ENCODE results near the gene SERPINA3. TPM values are rescaled to one million over a fixed set of nuclear protein-coding genes. Genes with fewer than 3 reads are reported as not detected.

The SERPINA3 gene
- total RNA-seq, 5 donors from 2014 or later (not counting 1 experiment from before 2014, with no cell fraction given), result 4.0 to 6.1 (median 4.4) TPM; not detected in 2

- no peaks in the 10 kb centered on the region for H3K4me1 Mint-ChIP-seq
- H3K36me3 ChIP-seq (ENCODE audit: control insufficient read depth in 2 of 2, extremely low read depth in 1 of 2, insufficient read depth in 1 of 2, low read length in 1 of 2), result no peaks in the 10 kb centered on the region
- CTCF ChIA-PET, result no interaction called here
- H3K27me3 ChIP-seq (replicated peaks in 1 of 2; ENCODE audit: control insufficient read depth in 2 of 2, extremely low read depth in 1 of 2, insufficient read depth in 2 of 2, low read length in 1 of 2), result peaks cover 0 to 19% of the 10 kb centered on the region in 2 experiments
- no peak overlapping the region for H3K27ac ChIP-seq (ENCODE audit: low read length)
- 85% methylated on average over 7 of the region's 9 CpGs for WGBS (ENCODE audit: insufficient coverage)
- no peak overlapping the region for H3K4me3 ChIP-seq (ENCODE audit: control insufficient read depth in 1 of 2, extremely low read depth in 1 of 2, low read length in 1 of 2)
- peaks cover 9 to 10% of the 10 kb centered on the region in 2 donors for H3K27me3 Mint-ChIP-seq
- no peaks in the 10 kb centered on the region for H3K9me3 Mint-ChIP-seq
- no peak overlapping the region for H3K4me3 Mint-ChIP-seq
- no peaks in the 10 kb centered on the region for H3K36me3 Mint-ChIP-seq
- ATAC-seq (replicated peaks in 1 of 4) (no peak), DNase-seq (no peak)
- POLR2A ChIA-PET, result no interaction called here
- H3K27ac Mint-ChIP-seq, result no peak overlapping the region
- H3K9me3 ChIP-seq, result no peaks in the 10 kb centered on the region
- no peaks in the 10 kb centered on the region for H3K4me1 ChIP-seq (ENCODE audit: control insufficient read depth in 1 of 2, extremely low read depth in 1 of 2, insufficient read depth in 2 of 2, low read length in 2 of 2)
Measured at GRCh38 chr14:94570440-94570839, 41.8 kb upstream of the SERPINA3 start.

GRCh38 chr14:94571395-94571794 lies 40.8 kb upstream of the SERPINA3 start:
- Mint-ChIP-seq H3K4me1 (no peaks in the 10 kb centered on the region), H3K4me3 (no peak overlapping the region), H3K36me3 (no peaks in the 10 kb centered on the region), H3K27ac (no peak overlapping the region), H3K27me3 (peaks cover 9 to 10% of the 10 kb centered on the region in 2 donors), H3K9me3 (no peaks in the 10 kb centered on the region)
- peaks cover 0 to 21% of the 10 kb centered on the region in 2 experiments for H3K27me3 ChIP-seq (replicated peaks in 1 of 2; ENCODE audit: control insufficient read depth in 2 of 2, extremely low read depth in 1 of 2, insufficient read depth in 2 of 2, low read length in 1 of 2)
- H3K4me3 ChIP-seq (ENCODE audit: control insufficient read depth in 1 of 2, extremely low read depth in 1 of 2, low read length in 1 of 2), result no peak overlapping the region
- H3K36me3 ChIP-seq (ENCODE audit: control insufficient read depth in 2 of 2, extremely low read depth in 1 of 2, insufficient read depth in 1 of 2, low read length in 1 of 2), result no peaks in the 10 kb centered on the region
- ChIA-PET CTCF (no interaction called here), POLR2A (interaction anchor here in 1 of 2 donors (0.6 kb wide), 1 partner anchor 64 kb away, joined by 3 read pairs; no protein-coding TSS in a partner anchor)
- no peaks in the 10 kb centered on the region for H3K9me3 ChIP-seq
- ATAC-seq (replicated peaks in 1 of 4) (no peak), DNase-seq (no peak)
- no peaks in the 10 kb centered on the region for H3K4me1 ChIP-seq (ENCODE audit: control insufficient read depth in 1 of 2, extremely low read depth in 1 of 2, insufficient read depth in 2 of 2, low read length in 2 of 2)
- WGBS (ENCODE audit: insufficient coverage), result 64% methylated on average over 6 of the region's 7 CpGs
- H3K27ac ChIP-seq (ENCODE audit: low read length), result no peak overlapping the region

GRCh38 chr14:94571950-94572349 lies 40.2 kb upstream of the SERPINA3 start:
- Histone ChIP-seq H3K4me1 (ENCODE audit: control insufficient read depth in 1 of 2, extremely low read depth in 1 of 2, insufficient read depth in 2 of 2, low read length in 2 of 2) (no peaks in the 10 kb centered on the region), H3K36me3 (ENCODE audit: control insufficient read depth in 2 of 2, extremely low read depth in 1 of 2, insufficient read depth in 1 of 2, low read length in 1 of 2) (no peaks in the 10 kb centered on the region), H3K27me3 (replicated peaks in 1 of 2; ENCODE audit: control insufficient read depth in 2 of 2, extremely low read depth in 1 of 2, insufficient read depth in 2 of 2, low read length in 1 of 2) (peaks cover 0 to 24% of the 10 kb centered on the region in 2 experiments), H3K27ac (ENCODE audit: low read length) (no peak overlapping the region), H3K9me3 (no peaks in the 10 kb centered on the region), H3K4me3 (ENCODE audit: control insufficient read depth in 1 of 2, extremely low read depth in 1 of 2, low read length in 1 of 2) (no peak overlapping the region)
- Mint-ChIP-seq H3K4me3 (no peak overlapping the region), H3K4me1 (no peaks in the 10 kb centered on the region), H3K36me3 (no peaks in the 10 kb centered on the region), H3K27ac (no peak overlapping the region), H3K27me3 (peaks cover 9 to 10% of the 10 kb centered on the region in 2 donors), H3K9me3 (no peaks in the 10 kb centered on the region)
- 54% methylated on average over 1 of the region's 6 CpGs for WGBS (ENCODE audit: insufficient coverage)
- ChIA-PET CTCF (no interaction called here), POLR2A (interaction anchor here in 1 of 2 donors (0.6 kb wide), 1 partner anchor 63 kb away, joined by 3 read pairs; no protein-coding TSS in a partner anchor)
- DNase-seq, result no peak
- ATAC-seq (replicated peaks in 1 of 4), result no peak

GRCh38 chr14:94572637-94573303 lies 39.4 kb upstream of the SERPINA3 start:
- H3K4me3 ChIP-seq (ENCODE audit: control insufficient read depth in 1 of 2, extremely low read depth in 1 of 2, low read length in 1 of 2), result no peak overlapping the region
- H3K4me1 ChIP-seq (ENCODE audit: control insufficient read depth in 1 of 2, extremely low read depth in 1 of 2, insufficient read depth in 2 of 2, low read length in 2 of 2), result no peaks in the 10 kb centered on the region
- H3K4me1 Mint-ChIP-seq, result no peaks in the 10 kb centered on the region
- WGBS (ENCODE audit: insufficient coverage), result 73% methylated on average over 5 of the region's 7 CpGs
- ATAC-seq (replicated peaks in 1 of 4) (no peak), DNase-seq (no peak)
- H3K27me3 ChIP-seq (replicated peaks in 1 of 2; ENCODE audit: control insufficient read depth in 2 of 2, extremely low read depth in 1 of 2, insufficient read depth in 2 of 2, low read length in 1 of 2), result peaks cover 0 to 25% of the 10 kb centered on the region in 2 experiments
- no peak overlapping the region for H3K27ac Mint-ChIP-seq
- no peaks in the 10 kb centered on the region for H3K9me3 Mint-ChIP-seq
- ChIA-PET CTCF (no interaction called here), POLR2A (no interaction called here)
- H3K36me3 ChIP-seq (ENCODE audit: control insufficient read depth in 2 of 2, extremely low read depth in 1 of 2, insufficient read depth in 1 of 2, low read length in 1 of 2), result no peaks in the 10 kb centered on the region
- no peak overlapping the region for H3K4me3 Mint-ChIP-seq
- peaks cover 9 to 10% of the 10 kb centered on the region in 2 donors for H3K27me3 Mint-ChIP-seq
- no peaks in the 10 kb centered on the region for H3K36me3 Mint-ChIP-seq
- H3K9me3 ChIP-seq, result no peaks in the 10 kb centered on the region
- no peak overlapping the region for H3K27ac ChIP-seq (ENCODE audit: low read length)

- Histone ChIP-seq H3K27me3 (replicated peaks in 1 of 2; ENCODE audit: control insufficient read depth in 2 of 2, extremely low read depth in 1 of 2, insufficient read depth in 2 of 2, low read length in 1 of 2) (peaks cover 0 to 23% of the 10 kb centered on the region in 2 experiments), H3K36me3 (ENCODE audit: control insufficient read depth in 2 of 2, extremely low read depth in 1 of 2, insufficient read depth in 1 of 2, low read length in 1 of 2) (no peaks in the 10 kb centered on the region), H3K27ac (ENCODE audit: low read length) (no peak overlapping the region), H3K4me3 (ENCODE audit: control insufficient read depth in 1 of 2, extremely low read depth in 1 of 2, low read length in 1 of 2) (no peak overlapping the region), H3K9me3 (no peaks in the 10 kb centered on the region), H3K4me1 (ENCODE audit: control insufficient read depth in 1 of 2, extremely low read depth in 1 of 2, insufficient read depth in 2 of 2, low read length in 2 of 2) (no peaks in the 10 kb centered on the region)
- DNase-seq, result no peak
- ChIA-PET CTCF (no interaction called here), POLR2A (no interaction called here)
- Mint-ChIP-seq H3K27ac (no peak overlapping the region), H3K9me3 (no peaks in the 10 kb centered on the region), H3K4me3 (no peak overlapping the region), H3K4me1 (no peaks in the 10 kb centered on the region), H3K27me3 (peaks cover 3 to 5% of the 10 kb centered on the region in 2 donors), H3K36me3 (no peaks in the 10 kb centered on the region)
- 68% methylated on average over 2 of the region's 6 CpGs for WGBS (ENCODE audit: insufficient coverage)
- no peak for ATAC-seq (replicated peaks in 1 of 4)
Measured at GRCh38 chr14:94573475-94574277, 38.5 kb upstream of the SERPINA3 start.

GRCh38 chr14:94574336-94574735 lies 37.9 kb upstream of the SERPINA3 start:
- ATAC-seq (replicated peaks in 1 of 4) (no peak), DNase-seq (no peak)
- Mint-ChIP-seq H3K36me3 (no peaks in the 10 kb centered on the region), H3K4me1 (no peaks in the 10 kb centered on the region), H3K4me3 (no peak overlapping the region), H3K27me3 (peaks cover 3 to 5% of the 10 kb centered on the region in 2 donors), H3K9me3 (no peaks in the 10 kb centered on the region), H3K27ac (no peak overlapping the region)
- POLR2A ChIA-PET, result no interaction called here
- H3K27ac ChIP-seq (ENCODE audit: low read length), result no peak overlapping the region
- no peak overlapping the region for H3K4me3 ChIP-seq (ENCODE audit: control insufficient read depth in 1 of 2, extremely low read depth in 1 of 2, low read length in 1 of 2)
- H3K4me1 ChIP-seq (ENCODE audit: control insufficient read depth in 1 of 2, extremely low read depth in 1 of 2, insufficient read depth in 2 of 2, low read length in 2 of 2), result no peaks in the 10 kb centered on the region
- no peaks in the 10 kb centered on the region for H3K36me3 ChIP-seq (ENCODE audit: control insufficient read depth in 2 of 2, extremely low read depth in 1 of 2, insufficient read depth in 1 of 2, low read length in 1 of 2)
- H3K9me3 ChIP-seq, result no peaks in the 10 kb centered on the region
- CTCF ChIA-PET, result no interaction called here
- 85% methylated on average over 2 of the region's 3 CpGs for WGBS (ENCODE audit: insufficient coverage)
- H3K27me3 ChIP-seq (replicated peaks in 1 of 2; ENCODE audit: control insufficient read depth in 2 of 2, extremely low read depth in 1 of 2, insufficient read depth in 2 of 2, low read length in 1 of 2), result peaks cover 0 to 23% of the 10 kb centered on the region in 2 experiments
